ENCODE measurements around the gene SAP30.

The SAP30 gene

GRCh38 chr4:173415885-173416653, 45.3 kb downstream of the SAP30 start:
- no peak for DNase-seq

- DNase-seq = no peak
Measured at GRCh38 chr4:173417833-173418232, 47.1 kb downstream of the SAP30 start.

GRCh38 chr4:173418639-173419038, 47.9 kb downstream of the SAP30 start:
- DNase-seq = no peak

- DNase-seq = no peak
Measured at GRCh38 chr4:173420324-173420752, 49.6 kb downstream of the SAP30 start.

GRCh38 chr4:173420801-173421200, 50.0 kb downstream of the SAP30 start:
- no peak for DNase-seq

- no peak for DNase-seq
Measured at GRCh38 chr4:173424899-173425805, 54.4 kb downstream of the SAP30 start.

- DNase-seq = no peak
Measured at GRCh38 chr4:173426064-173426463, 55.3 kb downstream of the SAP30 start.

All from NCI-H1930 (cell line).